ENCODE measurements around the gene SEMA3A. TPM values are rescaled to one million over a fixed set of nuclear protein-coding genes. Genes with fewer than 3 reads are reported as not detected.

Gene SEMA3A
- total RNA-seq, 1 experiment from 2014 or later, result 20.2 TPM

- DNase-seq, result no peak
- BruUV-seq (replicated peaks), result no TSS peak
- TF ChIP-seq CTCF (IDR thresholded peaks at IDR 0.05; ENCODE audit: unreplicated experiment), result no peak
- Mint-ChIP-seq H3K4me1 (ENCODE audit: low read depth, unreplicated experiment) (no peaks in the 10 kb centered on the region), H3K36me3 (ENCODE audit: insufficient read depth, unreplicated experiment) (no peaks in the 10 kb centered on the region), H3K4me3 (ENCODE audit: low read depth, unreplicated experiment) (no peak overlapping the region), H3K9me3 (ENCODE audit: low read depth, unreplicated experiment) (no peaks in the 10 kb centered on the region), H3K27me3 (ENCODE audit: unreplicated experiment) (no peaks in the 10 kb centered on the region), H3K27ac (ENCODE audit: unreplicated experiment) (no peak overlapping the region)
- intact Hi-C loops (cut with micrococcal nuclease; ENCODE audit: unreplicated experiment), result no loop called here
- CTCF ChIA-PET, result no interaction called here
Measured at GRCh38 chr7:83908526-83908925, 286.1 kb downstream of the SEMA3A start.

Data from Calu3 (cell line).